ENCODE data around the gene ACSL5.

The ACSL5 gene, protein sequence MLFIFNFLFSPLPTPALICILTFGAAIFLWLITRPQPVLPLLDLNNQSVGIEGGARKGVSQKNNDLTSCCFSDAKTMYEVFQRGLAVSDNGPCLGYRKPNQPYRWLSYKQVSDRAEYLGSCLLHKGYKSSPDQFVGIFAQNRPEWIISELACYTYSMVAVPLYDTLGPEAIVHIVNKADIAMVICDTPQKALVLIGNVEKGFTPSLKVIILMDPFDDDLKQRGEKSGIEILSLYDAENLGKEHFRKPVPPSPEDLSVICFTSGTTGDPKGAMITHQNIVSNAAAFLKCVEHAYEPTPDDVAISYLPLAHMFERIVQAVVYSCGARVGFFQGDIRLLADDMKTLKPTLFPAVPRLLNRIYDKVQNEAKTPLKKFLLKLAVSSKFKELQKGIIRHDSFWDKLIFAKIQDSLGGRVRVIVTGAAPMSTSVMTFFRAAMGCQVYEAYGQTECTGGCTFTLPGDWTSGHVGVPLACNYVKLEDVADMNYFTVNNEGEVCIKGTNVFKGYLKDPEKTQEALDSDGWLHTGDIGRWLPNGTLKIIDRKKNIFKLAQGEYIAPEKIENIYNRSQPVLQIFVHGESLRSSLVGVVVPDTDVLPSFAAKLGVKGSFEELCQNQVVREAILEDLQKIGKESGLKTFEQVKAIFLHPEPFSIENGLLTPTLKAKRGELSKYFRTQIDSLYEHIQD

DNA sequence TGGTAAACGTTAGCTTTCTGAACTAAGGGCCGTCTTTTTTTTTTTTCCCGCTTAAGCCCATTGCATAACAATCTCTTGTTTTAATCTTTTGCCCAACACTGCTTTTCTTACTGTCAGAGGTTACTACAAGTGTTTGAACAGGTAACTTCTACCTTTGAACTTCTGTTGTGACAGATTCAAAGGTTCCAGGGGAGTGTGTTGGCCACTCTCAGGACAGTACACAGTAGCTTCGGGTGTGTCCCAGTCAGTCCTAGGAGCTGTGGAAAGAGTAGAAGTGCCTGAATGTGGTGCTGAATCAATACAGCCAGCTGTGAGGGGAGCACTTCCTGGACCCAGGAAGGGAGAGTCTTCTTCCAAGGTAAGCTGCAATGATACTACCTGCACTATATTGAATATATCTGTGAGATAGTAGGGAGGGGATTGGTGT is at the start of gene ACSL5:
ACSL5 (plus strand) TSS at position 205 of the 427 bp plus-strand sequence. CDS start 20,831 bp downstream, outside the sequence.
- DNase-seq = no peak

DNA sequence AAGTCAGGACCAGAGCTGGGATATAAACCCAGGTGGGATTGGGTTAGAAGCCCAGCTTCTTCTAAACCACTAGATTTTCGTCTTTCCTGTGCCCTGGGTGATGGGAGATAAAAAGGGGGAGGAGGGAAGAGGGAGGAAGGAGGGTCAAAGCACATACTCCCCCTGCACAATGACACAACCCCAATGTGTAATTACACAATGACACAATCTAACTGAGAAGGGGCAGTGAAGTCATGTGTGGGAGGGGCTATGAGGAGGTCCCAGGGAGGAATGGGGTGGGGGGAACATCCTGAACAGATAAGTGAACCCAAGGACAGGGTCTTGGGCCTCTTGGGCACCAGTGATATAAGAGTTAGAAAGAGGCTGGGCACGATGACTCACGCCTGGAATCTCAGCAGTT is 46.2 kb upstream of the ACSL5 start:
- DNase-seq = no peak

DNA sequence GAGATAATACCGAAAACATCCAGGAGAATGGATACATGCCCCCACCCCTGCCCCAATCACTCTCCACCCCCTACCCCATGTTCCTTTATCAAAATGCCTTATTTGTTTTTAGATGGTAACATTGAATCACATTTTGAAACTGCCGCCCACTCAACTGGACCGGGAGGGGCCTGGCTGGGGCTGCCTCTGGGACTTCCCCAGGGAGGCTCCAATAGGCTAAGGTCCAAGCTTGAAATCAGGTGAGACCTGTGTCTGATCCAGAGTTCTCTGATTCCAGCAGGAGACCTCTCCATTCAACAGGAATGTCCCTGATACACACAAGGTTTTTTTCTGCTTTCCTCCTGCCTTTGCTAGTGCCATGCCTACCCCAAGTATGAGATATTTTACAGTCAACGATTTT is 43.8 kb upstream of the ACSL5 start:
- no peak for DNase-seq

DNA sequence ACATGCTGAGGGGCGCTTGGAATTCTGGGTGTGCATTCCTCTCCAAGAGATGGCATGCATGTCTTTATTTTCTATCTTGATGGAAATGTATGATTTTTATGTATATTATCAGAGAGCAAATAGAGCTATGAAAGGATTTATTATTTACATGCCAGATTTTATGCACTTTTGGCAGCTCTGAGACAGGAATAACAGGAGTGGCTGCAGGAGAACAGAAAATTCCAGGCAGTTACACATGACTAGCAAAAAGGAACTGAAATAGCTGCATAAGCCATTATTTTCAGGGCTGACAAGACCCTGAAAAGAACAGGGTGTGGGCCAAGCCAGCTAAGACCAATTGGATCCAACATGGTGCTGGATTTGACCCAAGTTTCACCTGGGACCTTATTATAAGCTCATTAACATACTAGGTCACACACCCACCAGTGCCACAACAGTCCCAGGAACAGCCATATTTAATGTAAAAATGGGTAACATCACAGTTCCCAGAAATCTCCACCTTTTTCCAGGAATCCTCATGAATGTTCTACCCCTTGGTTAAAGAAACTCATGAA is 43.2 kb upstream of the ACSL5 start:
- DNase-seq = no peak

DNA sequence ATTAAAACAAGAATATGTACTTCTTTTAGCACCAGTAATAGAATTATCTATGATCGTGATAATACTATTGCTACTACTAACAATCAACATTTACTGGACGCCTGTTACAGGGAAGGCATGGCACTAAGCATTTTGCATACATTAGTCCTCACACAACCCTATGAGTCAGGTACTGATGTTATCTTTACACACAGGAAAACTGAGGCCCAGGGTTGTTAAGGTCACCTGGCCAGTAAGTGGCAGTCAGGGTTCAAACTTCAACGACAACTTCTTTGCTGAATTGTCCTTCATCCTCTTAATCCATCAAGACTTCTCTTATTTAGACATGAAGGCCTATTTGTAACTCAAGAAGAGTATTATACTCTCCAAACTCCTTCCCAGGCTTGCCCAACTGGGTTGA is 41.9 kb upstream of the ACSL5 start:
- DNase-seq = no peak

DNA sequence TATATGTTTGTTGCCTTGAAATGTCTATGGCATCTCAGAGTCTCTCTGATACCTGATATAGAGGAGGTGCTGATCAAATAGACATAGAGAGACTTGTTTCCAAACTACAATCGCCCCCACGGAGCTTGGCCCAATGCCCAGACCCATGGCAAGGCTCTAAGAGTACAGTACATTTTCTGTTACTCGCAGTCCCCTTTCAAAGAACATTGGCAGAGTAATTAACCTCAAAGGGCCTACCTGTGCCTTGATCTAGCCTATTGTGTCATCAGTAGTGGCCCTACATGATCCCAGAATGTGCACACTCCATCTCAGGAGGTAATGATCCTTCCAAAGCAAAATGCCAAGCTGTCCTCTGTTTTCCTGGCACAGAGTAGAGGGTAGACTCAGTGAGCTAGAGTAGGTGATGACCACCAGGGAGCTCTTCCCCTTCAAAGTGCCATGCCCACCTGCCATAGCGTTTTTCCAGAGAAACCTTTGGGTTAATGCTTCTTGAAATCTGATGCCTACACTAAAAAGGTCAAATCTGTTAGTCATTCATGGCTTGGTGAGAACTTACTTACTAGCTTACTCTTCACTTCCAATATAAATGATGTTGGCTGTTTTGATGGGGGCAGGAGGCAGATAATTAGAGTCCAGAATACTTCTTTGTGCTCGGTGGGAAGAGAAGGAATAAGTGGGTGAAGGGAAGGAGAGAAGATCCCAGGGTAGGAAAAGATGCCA is 41.2 kb upstream of the ACSL5 start:
- DNase-seq = no peak

DNA sequence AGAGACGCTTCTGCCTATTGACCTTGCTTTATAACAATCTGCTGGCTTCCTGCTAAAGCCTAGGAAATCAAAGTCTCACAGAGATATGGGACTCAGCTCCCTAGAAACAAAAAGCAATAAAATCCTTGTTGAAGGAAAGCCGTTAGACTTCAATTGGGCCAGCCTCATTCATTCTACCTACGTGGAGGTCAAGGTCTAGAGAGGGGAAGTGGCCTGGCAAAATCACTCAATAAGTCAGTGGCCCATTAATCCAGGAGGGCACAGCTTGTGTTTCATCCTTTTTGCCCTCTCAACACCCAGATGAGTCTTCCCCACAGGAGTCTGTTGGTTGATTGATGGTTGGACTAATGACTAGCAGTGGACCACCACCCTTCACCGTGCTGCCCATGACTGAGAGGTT is 40.5 kb upstream of the ACSL5 start:
- DNase-seq = no peak

DNA sequence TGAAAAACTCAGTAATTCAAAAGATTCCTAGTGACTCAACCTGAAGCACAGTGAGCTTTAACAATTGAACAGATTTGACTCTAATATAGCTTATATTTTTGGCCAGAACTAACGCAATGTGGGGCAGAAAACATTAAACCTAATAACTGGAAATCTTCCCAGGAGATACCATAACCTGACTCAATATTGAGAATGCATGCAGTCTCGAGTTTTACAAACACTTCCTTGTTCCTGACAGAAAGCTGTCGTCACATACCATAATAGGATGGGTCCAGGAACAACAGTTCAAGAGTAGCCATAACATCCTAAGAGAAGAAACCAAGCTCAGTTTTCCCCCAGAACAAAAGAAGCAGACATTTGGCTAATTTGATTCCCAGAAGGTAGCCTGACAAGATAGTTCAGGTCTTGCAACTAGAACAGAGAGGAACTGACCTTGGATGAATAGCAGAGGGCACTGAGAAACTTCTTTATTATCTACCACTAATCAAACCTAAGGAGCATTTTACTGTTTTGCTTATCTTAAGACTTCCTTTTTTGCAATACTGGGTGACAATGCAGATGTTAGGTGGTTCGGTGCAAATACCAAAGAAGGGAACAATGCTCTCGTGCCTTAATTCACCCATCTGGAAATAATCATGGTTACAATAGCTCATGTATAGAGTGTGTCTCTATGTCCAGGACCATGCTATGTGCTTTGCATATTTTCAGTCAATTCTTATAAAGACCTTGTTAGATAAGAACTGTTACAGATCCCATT is 38.6 kb upstream of the ACSL5 start:
- no peak for DNase-seq

DNA sequence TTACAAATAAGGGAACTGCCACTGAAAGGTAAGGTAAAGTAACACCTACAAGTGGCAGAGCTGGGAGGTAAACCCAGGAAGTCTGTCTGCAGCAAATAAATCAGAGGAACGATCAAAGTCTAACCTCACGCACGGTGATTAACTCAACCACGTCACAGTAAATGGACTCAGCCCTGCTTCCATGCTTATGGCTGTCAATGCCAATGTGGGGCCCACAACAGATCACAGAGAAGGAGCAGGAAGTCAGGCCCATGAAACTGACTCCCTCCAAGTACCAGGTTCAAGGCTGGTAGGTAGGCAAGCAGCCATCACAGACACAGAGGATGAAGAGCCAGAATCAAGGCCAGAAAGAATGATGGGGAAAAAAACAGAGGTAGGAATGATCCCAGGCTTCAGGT is 38.0 kb upstream of the ACSL5 start:
- no peak for DNase-seq

DNA sequence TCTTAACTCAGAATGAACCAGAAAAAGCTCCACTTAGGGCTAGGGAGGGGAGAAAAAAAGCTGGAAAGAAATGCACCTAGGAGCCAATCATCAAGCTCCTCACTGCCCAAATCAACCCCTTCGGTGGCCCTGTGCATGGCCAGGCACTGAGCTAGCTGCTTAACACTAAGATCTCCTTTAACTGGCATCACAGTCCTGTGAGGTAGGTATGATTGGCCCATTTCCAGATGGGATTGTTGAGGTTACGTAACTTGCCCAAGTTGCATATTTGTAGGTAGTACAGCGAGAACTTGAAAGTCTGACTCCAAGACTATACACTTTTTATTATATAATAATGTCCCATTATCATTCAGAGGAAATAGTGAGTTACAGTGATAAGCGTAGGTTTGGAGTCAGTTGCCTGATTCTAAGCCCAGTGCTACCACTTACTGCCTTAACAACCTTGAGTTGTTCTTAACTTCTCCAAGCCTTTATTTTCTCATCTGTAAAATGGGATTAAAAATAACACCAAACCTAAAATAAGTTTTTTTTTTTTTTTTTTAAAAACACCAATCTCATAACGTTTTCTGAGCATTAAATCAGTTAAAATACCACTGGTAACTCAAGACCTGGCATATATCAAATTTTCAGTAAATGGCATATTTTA is 37.2 kb upstream of the ACSL5 start:
- no peak for DNase-seq

DNA sequence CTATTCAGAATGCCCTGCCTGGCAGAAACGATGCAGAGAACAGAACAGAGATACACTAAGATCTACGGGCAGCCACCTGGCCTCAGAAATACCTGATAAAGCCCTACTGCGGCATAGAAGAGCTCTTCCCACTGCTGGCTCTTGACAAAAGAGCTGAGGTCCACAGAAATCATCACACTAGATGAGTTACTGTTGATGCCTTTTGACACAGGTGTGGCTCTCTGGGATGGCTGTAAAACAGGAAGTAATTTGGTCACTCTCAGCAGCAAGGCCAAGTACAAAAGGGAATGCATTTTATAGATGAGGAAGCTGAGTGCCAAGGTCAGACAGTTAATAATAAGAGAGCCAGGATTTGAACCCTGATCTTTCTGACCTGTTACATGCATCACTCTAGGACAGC is 35.0 kb upstream of the ACSL5 start:
- no peak for DNase-seq

DNA sequence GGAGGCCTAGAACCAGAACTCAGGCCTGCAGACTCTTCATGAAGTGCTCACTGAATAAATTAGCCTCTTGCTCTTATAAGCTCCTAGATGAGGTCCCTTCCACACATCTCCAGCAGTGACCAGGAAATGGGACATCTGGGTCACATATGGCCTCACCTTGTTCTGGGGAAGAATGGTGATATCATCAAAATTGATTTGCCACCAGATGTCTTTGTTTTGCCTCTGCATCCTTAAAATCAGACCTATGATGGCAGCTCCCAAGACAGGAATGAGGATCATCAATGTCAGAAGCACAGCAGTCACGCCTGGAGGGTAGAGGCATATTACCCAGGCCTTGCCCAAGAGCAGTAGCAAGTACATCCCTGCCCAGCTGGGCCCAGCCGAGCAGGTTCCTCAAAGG is 33.3 kb upstream of the ACSL5 start:
- DNase-seq = no peak

DNA sequence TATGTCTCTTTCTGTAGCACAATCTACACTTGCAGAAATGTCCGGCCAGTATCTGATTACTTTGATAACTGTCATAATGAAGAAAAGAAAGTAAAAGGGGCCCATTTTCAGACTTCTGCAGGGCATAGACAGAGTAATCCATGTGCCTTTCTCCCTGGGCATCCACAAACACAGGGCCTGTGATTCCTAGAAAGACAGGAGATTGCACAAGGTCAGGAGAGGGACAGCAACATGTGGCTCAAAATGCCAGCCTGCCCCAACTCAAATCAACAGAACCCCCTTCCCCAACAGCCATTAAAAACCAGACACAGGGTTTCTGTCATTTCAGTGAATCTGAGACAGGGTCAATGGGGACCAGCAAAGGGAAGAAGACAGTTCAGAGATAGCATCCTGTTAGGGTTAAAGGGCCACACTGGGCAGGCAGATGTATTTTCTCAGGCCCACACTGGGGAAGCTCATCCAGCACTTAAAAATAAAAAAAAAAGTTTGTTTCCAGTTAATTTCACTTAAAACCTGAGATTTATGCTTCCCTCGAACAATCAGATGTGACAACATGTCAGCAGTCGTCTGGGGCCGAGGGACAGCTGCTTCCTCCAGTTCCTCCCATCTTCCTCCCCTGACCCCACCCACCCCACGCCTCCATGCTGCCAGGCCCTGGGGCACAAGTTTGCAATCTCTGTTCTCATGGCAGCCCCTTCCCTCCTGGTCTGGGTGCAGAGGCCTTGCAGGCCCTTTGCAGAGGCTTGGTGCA is 30.7 kb upstream of the ACSL5 start:
- no peak for DNase-seq

DNA sequence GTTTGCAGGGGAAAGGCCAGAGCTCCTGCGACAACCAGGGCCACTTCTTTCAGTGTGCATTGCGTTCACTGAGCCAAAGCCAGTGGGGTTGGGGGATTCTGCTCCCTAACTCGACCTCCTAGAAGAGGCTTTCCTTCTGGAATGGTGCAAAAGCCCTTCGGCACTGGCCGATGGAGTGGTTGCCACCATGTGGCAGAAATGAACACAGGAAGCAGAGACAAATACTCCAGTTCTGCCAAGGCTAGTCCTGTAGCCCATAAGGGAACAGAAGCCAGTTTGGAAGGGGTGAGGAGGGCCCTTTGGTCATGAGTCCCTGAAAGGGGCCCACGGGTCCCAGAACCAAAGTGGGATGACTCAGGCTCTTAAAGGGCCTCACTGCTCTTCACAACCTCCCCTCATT is 29.7 kb upstream of the ACSL5 start:
- DNase-seq = no peak

DNA sequence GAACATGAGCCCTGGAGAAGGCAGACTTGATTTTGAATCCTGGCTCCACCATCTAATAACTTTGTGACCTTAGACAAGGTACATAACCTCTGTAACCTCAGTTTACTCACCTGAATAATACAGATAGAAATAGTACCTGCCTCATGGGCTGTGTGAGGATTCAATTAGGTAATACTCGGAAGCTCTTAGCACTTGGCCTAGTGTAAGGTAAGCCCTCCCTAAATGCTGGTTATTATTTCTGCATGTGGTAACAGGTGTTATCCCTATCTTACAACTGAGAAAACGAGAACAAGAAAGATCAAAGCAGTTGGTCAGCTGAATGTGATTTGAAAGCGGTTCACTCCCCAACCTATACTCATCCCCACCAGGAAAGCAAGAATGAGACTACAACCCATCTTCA is 28.7 kb upstream of the ACSL5 start:
- DNase-seq = no peak

DNA sequence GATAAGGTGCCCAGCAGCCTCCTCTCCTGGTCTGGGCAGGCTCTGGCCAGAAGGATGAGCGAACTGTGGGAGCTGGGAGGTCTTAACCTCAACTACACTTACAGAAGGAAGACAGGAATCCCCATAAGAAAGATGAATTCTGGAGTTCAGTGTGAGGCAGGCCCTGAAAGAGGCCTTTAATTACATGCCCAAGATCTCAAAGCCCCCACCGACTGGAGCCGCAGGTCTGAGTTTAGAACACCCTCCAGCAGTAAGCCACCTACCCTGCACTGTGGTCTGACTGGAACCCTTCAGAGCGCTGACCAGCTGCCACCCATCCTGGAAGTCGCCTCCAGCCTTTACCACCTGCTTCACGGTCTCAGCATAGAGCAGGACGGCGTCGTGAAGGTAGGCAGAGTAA is 28.2 kb upstream of the ACSL5 start:
- no peak for DNase-seq

DNA sequence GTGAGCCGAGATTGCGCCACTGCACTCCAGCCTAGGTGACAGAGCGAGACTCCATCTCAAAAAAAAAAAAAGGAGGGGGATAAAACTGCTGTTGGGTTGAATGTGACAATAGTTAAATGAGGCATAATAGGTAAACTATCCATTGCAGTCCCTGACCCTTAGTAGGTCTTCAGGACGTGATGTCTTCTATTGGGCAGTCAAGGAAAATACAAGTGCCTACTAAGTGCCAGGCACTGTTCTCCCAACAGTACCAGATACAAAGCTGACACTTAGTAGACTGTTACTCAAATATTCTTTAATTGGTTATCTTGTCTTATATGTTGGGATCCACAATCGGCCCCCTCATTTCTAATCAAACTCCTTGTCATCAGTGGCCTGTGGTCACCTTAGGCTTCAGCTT is 27.1 kb upstream of the ACSL5 start:
- no peak for DNase-seq

DNA sequence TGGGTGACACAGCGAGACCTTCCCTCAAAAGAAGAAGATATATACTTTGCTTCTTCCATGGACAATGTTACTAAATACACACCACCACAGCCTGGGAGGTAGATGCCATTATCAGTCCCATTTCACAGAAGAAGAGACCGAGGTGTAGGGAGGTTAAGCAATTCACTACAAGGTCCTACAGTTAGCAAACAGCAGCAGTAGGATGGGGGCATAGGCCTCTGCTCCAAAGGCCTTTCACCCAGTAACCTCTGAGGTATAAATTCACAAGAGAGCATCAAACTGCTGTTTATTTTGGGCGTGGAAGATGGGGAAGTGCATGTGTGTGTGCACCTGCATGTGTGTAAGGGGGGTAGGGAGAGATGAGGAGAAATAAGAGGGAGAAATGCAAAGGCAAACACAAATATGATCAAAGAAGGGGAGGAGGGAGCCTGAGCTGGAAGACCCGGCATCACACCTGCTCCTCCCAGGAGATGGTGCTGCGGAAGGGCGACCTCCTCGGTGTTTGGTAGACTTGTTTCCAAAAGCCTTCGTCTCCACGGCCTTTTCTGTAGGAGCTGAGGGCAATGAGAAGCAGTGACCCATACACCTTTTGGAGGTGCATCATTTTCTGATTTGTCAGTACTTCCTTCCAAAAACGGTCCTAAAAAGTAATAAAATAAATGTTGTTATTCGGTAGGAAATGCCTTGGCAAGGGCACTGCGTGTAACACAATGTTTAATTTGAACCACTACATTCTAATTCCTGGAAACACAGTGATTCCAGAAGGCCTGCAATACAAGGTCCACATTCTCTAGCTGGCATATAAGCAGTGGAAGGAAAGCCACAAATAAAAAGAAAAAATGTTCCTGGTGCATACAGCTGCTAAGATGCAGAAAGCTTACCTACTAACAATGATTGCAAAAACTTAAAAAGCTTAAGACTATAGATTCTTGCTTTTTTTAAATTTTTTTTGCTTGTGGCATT is 25.9 kb upstream of the ACSL5 start:
- DNase-seq = no peak

DNA sequence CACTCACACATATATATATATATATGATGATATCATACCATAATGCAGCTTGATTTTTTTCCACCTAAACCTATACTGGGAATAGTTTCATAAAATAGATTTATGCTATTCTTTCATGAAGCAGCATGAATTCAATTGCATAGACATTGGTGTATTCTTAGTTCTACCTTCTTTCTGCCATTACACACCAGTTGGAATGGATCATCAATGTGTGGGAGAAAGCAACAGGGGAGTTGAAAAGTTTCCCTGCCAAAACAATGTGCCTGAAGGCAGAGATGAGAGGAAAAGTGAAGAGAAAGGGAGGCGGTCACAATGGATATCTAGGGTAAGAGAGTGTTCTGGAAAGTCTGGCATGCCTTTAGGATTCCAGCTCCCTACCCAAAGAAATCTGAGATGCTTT is 25.2 kb upstream of the ACSL5 start:
- DNase-seq = no peak

DNA sequence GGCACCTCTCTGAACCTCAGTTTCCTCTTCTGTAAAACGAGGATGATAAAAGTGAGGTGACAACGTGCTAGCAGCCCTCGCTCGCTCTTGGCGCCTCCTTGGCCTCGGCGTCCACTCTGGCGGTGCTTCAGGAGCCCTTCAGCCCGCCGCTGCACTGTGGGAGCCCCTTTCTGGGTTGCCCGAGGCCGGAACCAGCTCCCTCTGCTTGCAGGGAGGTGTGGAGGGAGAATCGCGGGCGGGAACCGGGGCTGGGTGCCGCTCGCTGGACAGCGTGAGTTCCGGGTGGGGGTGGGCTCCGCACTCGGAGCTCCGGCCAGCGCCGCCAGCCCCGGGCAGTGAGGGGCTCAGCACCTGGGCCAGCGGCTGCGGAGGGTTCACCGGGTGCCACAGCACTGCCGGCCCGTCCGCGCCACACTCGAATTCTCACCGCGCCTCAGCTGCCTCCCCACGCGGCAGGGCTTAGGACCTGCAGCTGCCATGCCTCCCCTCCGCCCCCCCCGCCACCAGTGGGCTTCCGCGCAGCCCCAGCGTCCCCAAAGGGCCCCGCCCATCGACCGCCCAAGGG is 24.3 kb upstream of the ACSL5 start:
- no peak for DNase-seq
